PC-3 (cell line): ENCODE results near the gene MKRN1. TPM values are rescaled to one million over a fixed set of nuclear protein-coding genes. Genes with fewer than 3 reads are reported as not detected.
"Not testable (repeated sequence)": the region's sequence is repeated elsewhere in the genome, so short reads cannot be mapped to it uniquely, and the experiment has no call there.

Source experiments
- ATAC-seq: fragments of 200-7000 bp; cut with Tn5 transposase; 2 replicates; pipeline ENCODE4 v1.9.1; 2020; ENCODE audit warnings: mild to moderate bottlenecking, moderate library complexity
- BruUV-seq: library from RNA; stranded (reverse); fragments of 400-500 nt; replicated peaks from 2 replicates; lab custom pipeline; 2021; lab: Mats Ljungman, UMichigan
- CTCF ChIA-PET: fragments of 300-600 bp; sonication (Branson Sonifier 250); formaldehyde crosslinking; loops from one replicate; lab custom pipeline; 2022; ENCODE audit warnings: antibody characterized with exemption; lab: Charles Lee
- POLR2A ChIA-PET: fragments of 300-600 bp; sonication (Branson Sonifier 250); formaldehyde crosslinking; loops from one replicate; lab custom pipeline; 2022; ENCODE audit warnings: antibody characterized with exemption; ENCODE audit not compliant: unreplicated experiment; lab: Charles Lee
- DNase-seq: peaks from one replicate; pipeline ENCODE4 v3.0.0-alpha.2; 2015
- H2AFZ ChIP-seq: fragments of 300-600 bp; sonication (generic); 2 replicates; pipeline ENCODE4 v1.6.0; 2016; ENCODE audit warnings: antibody characterized with exemption, low read length
- H3F3A ChIP-seq: fragments of 300-600 bp; sonication (generic); one replicate; pipeline ENCODE4 v1.6.0; 2017; ENCODE audit warnings: antibody characterized with exemption, low read length, control low read depth, mild to moderate bottlenecking; ENCODE audit not compliant: unreplicated experiment
- H3K27ac ChIP-seq: fragments of 300-600 bp; sonication (generic); 2 replicates; pipeline ENCODE4 v1.5.1; 2016; ENCODE audit warnings: mild to moderate bottlenecking, low read length
- H3K27me3 ChIP-seq: fragments of 300-600 bp; sonication (generic); 2 replicates; pipeline ENCODE4 v1.6.1; 2016; ENCODE audit warnings: low read length, mixed read lengths
- H3K36me3 ChIP-seq: fragments of 300-600 bp; sonication (generic); 2 replicates; pipeline ENCODE4 v1.6.1; 2016; ENCODE audit warnings: low read depth, mixed run types, low read length, mixed read lengths
- H3K4me1 ChIP-seq: fragments of 300-600 bp; sonication (generic); 2 replicates; pipeline ENCODE4 v1.5.1; 2016; ENCODE audit warnings: low read length; ENCODE audit not compliant: insufficient read depth
- H3K4me2 ChIP-seq: fragments of 300-600 bp; sonication (generic); 2 replicates; pipeline ENCODE4 v1.6.0; 2016; ENCODE audit warnings: low read length
- H3K4me3 ChIP-seq: fragments of 300-600 bp; sonication (generic); 2 replicates; pipeline ENCODE4 v1.5.1; 2016; ENCODE audit warnings: mild to moderate bottlenecking, low read length, mixed read lengths
- H3K79me2 ChIP-seq: fragments of 300-600 bp; sonication (generic); 2 replicates; pipeline ENCODE4 v1.6.1; 2017; ENCODE audit warnings: low read length, mixed read lengths
- H3K9ac ChIP-seq: fragments of 300-600 bp; sonication (generic); 2 replicates; pipeline ENCODE4 v1.6.0; 2016; ENCODE audit warnings: mild to moderate bottlenecking, low read length
- H3K9me2 ChIP-seq: fragments of 300-600 bp; sonication (generic); replicated peaks from 2 replicates; pipeline ENCODE4 v1.6.1; 2016; ENCODE audit warnings: mixed run types, low read length, mixed read lengths
- H3K9me3 ChIP-seq: fragments of 300-600 bp; sonication (generic); 2 replicates; pipeline ENCODE4 v1.6.1; 2016; ENCODE audit warnings: low read length, mixed read lengths
- H4K20me1 ChIP-seq: fragments of 300-600 bp; sonication (generic); 2 replicates; pipeline ENCODE4 v1.6.1; 2016; ENCODE audit warnings: low read length, mixed read lengths
- CTCF ChIP-seq: fragments of 300-600 bp; sonication (generic); conservative IDR thresholded peaks from 2 replicates; pipeline ENCODE4 v1.5.1; 2017; ENCODE audit warnings: antibody characterized with exemption, low read depth, mild to moderate bottlenecking, low read length
- EZH2 ChIP-seq: fragments of 300-600 bp; sonication (generic); IDR thresholded peaks from one replicate; pipeline ENCODE4 v1.6.1; 2017; ENCODE audit warnings: antibody characterized with exemption, mild to moderate bottlenecking, low read length; ENCODE audit not compliant: unreplicated experiment
- EZH2phosphoT487 ChIP-seq: fragments of 300-600 bp; sonication (generic); IDR thresholded peaks from 2 replicates; pipeline ENCODE4 v1.6.1; 2018; ENCODE audit warnings: mild to moderate bottlenecking, antibody characterized with exemption, low read length, borderline replicate concordance
- intact Hi-C: fragments of 100-400 bp; cut with micrococcal nuclease; formaldehyde crosslinking; loops from 2 replicates; pipeline ENCODE4 v1.9.0; 2023
- total RNA-seq: library from RNA; depleted of rRNA; stranded (reverse); fragments of >200 nt; gene quantifications from 2 replicates; pipeline ENCODE4 v1.2.3, GENCODE V29; 2014

The MKRN1 gene
- total RNA-seq, 1 experiment from 2014 or later, result 78.5 TPM

- H3K79me2 ChIP-seq, result no peaks in the 10 kb centered on the region
- H4K20me1 ChIP-seq, result no peaks in the 10 kb centered on the region
- intact Hi-C loops, result no loop called here
- ATAC-seq, result no peak
- peaks cover 45% of the 10 kb centered on the region for H3K36me3 ChIP-seq
- H3K9me3 ChIP-seq, result no peaks in the 10 kb centered on the region
- H3K4me1 ChIP-seq, result no peaks in the 10 kb centered on the region
- no peak overlapping the region for H2AFZ ChIP-seq
- POLR2A ChIA-PET, result interaction anchor here (0.7 kb wide), 1 partner anchor 20 kb away, joined by 7 read pairs; no protein-coding TSS in a partner anchor
- H3F3A ChIP-seq, result no peaks in the 10 kb centered on the region
- H3K9ac ChIP-seq, result no peak overlapping the region
- no peak overlapping the region for H3K4me3 ChIP-seq
- CTCF ChIA-PET, result no interaction called here
- no peak for DNase-seq
- H3K4me2 ChIP-seq, result no peak overlapping the region
- TF ChIP-seq EZH2, result no peak
- no peak for TF ChIP-seq CTCF
- TF ChIP-seq EZH2phosphoT487, result no peak
- no TSS peak for BruUV-seq
- no peaks in the 10 kb centered on the region for H3K27me3 ChIP-seq
- H3K27ac ChIP-seq, result no peak overlapping the region
- no peaks in the 10 kb centered on the region for H3K9me2 ChIP-seq
Measured at GRCh38 chr7:140456551-140457051, 22.7 kb downstream of the MKRN1 start.

DNA sequence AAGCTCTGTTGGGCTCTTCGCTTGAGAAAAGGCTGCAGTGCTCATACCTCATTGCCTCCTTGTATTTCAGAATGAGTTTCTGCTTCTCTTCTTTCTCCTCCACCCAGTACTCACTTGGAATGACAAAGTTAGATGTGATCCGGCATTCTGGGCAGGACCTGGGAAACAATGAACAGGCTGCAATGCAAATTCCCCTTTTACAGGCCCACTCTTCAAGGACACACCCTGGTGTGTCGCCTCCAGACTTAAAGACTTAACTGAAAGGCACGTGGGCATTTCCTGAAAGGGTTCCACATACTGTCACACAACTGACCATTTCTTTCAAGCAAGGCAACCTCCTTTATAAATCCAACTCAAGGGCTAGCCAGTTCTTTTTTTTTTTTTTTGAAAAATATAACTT lies 23.6 kb downstream of the MKRN1 start:
- no peaks in the 10 kb centered on the region for H3K4me1 ChIP-seq
- H3K9me2 ChIP-seq, result no peaks in the 10 kb centered on the region
- peaks cover 45% of the 10 kb centered on the region for H3K36me3 ChIP-seq
- no peaks in the 10 kb centered on the region for H3K27me3 ChIP-seq
- ChIA-PET CTCF (no interaction called here), POLR2A (interaction anchor here (0.7 kb wide), 1 partner anchor 21 kb away, joined by 7 read pairs; no protein-coding TSS in a partner anchor)
- DNase-seq (no peak), ATAC-seq (no peak)
- no peaks in the 10 kb centered on the region for H4K20me1 ChIP-seq
- H3K9me3 ChIP-seq, result no peaks in the 10 kb centered on the region
- no peak overlapping the region for H3K4me2 ChIP-seq
- H2AFZ ChIP-seq, result no peak overlapping the region
- H3K79me2 ChIP-seq, result no peaks in the 10 kb centered on the region
- H3K9ac ChIP-seq, result no peak overlapping the region
- H3F3A ChIP-seq, result no peaks in the 10 kb centered on the region
- no TSS peak for BruUV-seq
- TF ChIP-seq EZH2phosphoT487 (no peak), CTCF (no peak), EZH2 (no peak)
- no peak overlapping the region for H3K4me3 ChIP-seq
- intact Hi-C loops, result no loop called here
- no peak overlapping the region for H3K27ac ChIP-seq

- intact Hi-C loops, result no loop called here
- no peak overlapping the region for H2AFZ ChIP-seq
- BruUV-seq, result no TSS peak
- ChIA-PET POLR2A (no interaction called here), CTCF (no interaction called here)
- ATAC-seq (no peak), DNase-seq (no peak)
- no peaks in the 10 kb centered on the region for H4K20me1 ChIP-seq
- H3K27ac ChIP-seq, result no peak overlapping the region
- H3K27me3 ChIP-seq, result no peaks in the 10 kb centered on the region
- no peaks in the 10 kb centered on the region for H3K4me1 ChIP-seq
- H3K4me2 ChIP-seq, result no peak overlapping the region
- no peaks in the 10 kb centered on the region for H3F3A ChIP-seq
- TF ChIP-seq CTCF (no peak), EZH2phosphoT487 (no peak), EZH2 (no peak)
- H3K4me3 ChIP-seq, result no peak overlapping the region
- H3K9ac ChIP-seq, result no peak overlapping the region
- no peaks in the 10 kb centered on the region for H3K9me2 ChIP-seq
- H3K9me3 ChIP-seq, result no peaks in the 10 kb centered on the region
- H3K79me2 ChIP-seq, result no peaks in the 10 kb centered on the region
- H3K36me3 ChIP-seq, result peaks cover 45% of the 10 kb centered on the region
Measured at GRCh38 chr7:140454657-140455015, 24.7 kb downstream of the MKRN1 start.

DNA sequence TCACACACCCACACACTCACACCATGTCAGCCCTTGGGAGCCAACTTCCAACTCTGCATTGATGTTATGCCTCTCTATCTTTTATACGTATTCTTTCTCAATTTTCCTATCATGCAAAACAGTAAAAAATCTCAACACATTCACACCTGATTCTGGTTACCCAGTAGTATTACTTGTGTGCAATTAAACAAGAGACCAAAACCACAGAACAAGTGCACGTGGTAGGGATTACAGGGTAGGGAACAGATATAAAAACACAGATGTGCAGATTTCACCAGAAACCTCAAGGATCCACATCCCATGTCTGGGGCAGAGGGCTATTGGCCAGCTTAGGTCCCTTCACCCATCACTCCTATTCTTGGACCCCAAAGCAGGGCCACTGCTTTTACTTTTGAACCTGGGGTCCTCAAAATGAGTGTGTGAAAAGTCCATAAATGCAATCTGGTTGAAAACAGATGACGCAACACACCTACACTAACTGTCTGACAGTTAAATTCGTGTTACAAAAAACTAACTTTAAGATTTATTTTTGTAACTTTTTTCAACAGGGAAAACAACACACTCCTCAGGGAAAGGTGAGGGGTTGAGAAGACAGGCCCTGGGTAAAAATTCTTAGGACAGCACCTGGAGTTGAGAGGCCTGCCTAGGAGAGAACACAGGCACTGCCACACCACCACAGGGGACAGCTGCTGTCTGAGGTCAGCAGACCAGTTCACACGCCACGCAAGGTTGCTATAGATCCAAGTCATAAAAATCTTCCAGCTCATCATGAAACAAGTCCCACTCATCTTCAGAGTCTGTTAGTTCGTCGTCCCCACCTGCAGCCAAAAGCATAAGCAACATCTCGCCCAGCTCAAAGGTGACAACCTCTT lies 25.3 kb downstream of the MKRN1 start:
- H3K4me3 ChIP-seq, H3K4me2 ChIP-seq, H2AFZ ChIP-seq, H3K9ac ChIP-seq, H3F3A ChIP-seq, H3K27me3 ChIP-seq, BruUV-seq, H4K20me1 ChIP-seq, H3K79me2 ChIP-seq, POLR2A ChIA-PET, DNase-seq, CTCF ChIA-PET, H3K9me2 ChIP-seq, H3K27ac ChIP-seq, intact Hi-C loops, H3K4me1 ChIP-seq, H3K9me3 ChIP-seq: not testable (repeated sequence)
- peaks cover 43% of the 10 kb centered on the region for H3K36me3 ChIP-seq
- peak; percentile 24; the same call in 1 of the 2 replicates for ATAC-seq
